Erythroblast (primary cell): ENCODE measurements around the gene NKD1.

Experiments used
- GATA1 ChIP-seq: IDR thresholded peaks from 2 replicates; pipeline ENCODE4 v1.6.1; 2011; ENCODE audit warnings: low read depth, mild to moderate bottlenecking, control low read depth, low read length, moderate library complexity
- POLR2A ChIP-seq: IDR thresholded peaks from 2 replicates; pipeline ENCODE4 v1.6.1; 2011; ENCODE audit warnings: mild to moderate bottlenecking, low read length

GRCh38 chr16:50609471-50609870, 61.3 kb downstream of the NKD1 start:
- no peak for TF ChIP-seq POLR2A
- no peak for TF ChIP-seq GATA1
